MM.1S (cell line): ENCODE results near the gene FAM53A.

Experiments
- DNase-seq: peaks from one replicate; pipeline ENCODE4 v3.0.0-alpha.2; 2015
- H2AFZ ChIP-seq: fragments of 300-600 bp; sonication (generic); 2 replicates; pipeline ENCODE4 v1.6.0; 2016; ENCODE audit warnings: antibody characterized with exemption, low read length
- H3F3A ChIP-seq: fragments of 300-600 bp; sonication (generic); 2 replicates; pipeline ENCODE4 v1.6.1; 2016; ENCODE audit warnings: mild to moderate bottlenecking, antibody characterized with exemption, low read length, moderate library complexity, mixed read lengths; ENCODE audit not compliant: insufficient read depth
- H3K27ac ChIP-seq: fragments of 300-600 bp; sonication (generic); 2 replicates; pipeline ENCODE4 v1.5.1; 2016; ENCODE audit warnings: mild to moderate bottlenecking, low read length
- H3K27me3 ChIP-seq: fragments of 300-600 bp; sonication (generic); replicated peaks from 2 replicates; pipeline ENCODE4 v1.6.0; 2016; ENCODE audit warnings: low read length; ENCODE audit not compliant: insufficient read depth
- H3K36me3 ChIP-seq: fragments of 300-600 bp; sonication (generic); replicated peaks from 2 replicates; pipeline ENCODE4 v1.6.1; 2016; ENCODE audit warnings: mild to moderate bottlenecking, low read length, mixed read lengths; ENCODE audit not compliant: insufficient read depth
- H3K4me1 ChIP-seq: fragments of 300-600 bp; sonication (generic); 2 replicates; pipeline ENCODE4 v1.6.1; 2016; ENCODE audit warnings: low read length, mixed read lengths
- H3K4me2 ChIP-seq: fragments of 300-600 bp; sonication (generic); 2 replicates; pipeline ENCODE4 v1.6.0; 2016; ENCODE audit warnings: low read depth, low read length
- H3K4me3 ChIP-seq: fragments of 300-600 bp; sonication (generic); 2 replicates; pipeline ENCODE4 v1.5.1; 2016; ENCODE audit warnings: low read length, mixed read lengths
- H3K79me2 ChIP-seq: fragments of 300-600 bp; sonication (generic); 2 replicates; pipeline ENCODE4 v1.6.1; 2016; ENCODE audit warnings: mixed run types, low read length, mixed read lengths
- H3K9ac ChIP-seq: fragments of 300-600 bp; sonication (generic); 2 replicates; pipeline ENCODE4 v1.6.1; 2016; ENCODE audit warnings: low read length, mixed read lengths
- H3K9me2 ChIP-seq: fragments of 300-600 bp; sonication (generic); replicated peaks from 2 replicates; pipeline ENCODE4 v1.6.1; 2016; ENCODE audit warnings: mild to moderate bottlenecking, low read length, mixed read lengths; ENCODE audit not compliant: insufficient read depth
- H3K9me3 ChIP-seq: fragments of 300-600 bp; sonication (generic); replicated peaks from 2 replicates; pipeline ENCODE4 v1.6.1; 2016; ENCODE audit warnings: mild to moderate bottlenecking, low read length, mixed read lengths; ENCODE audit not compliant: insufficient read depth
- H4K20me1 ChIP-seq: fragments of 300-600 bp; sonication (generic); 2 replicates; pipeline ENCODE4 v1.6.1; 2016; ENCODE audit warnings: mild to moderate bottlenecking, low read length, moderate library complexity, mixed read lengths; ENCODE audit not compliant: insufficient read depth
- CTCF ChIP-seq: fragments of 300-600 bp; sonication (generic); IDR thresholded peaks from 2 replicates; pipeline ENCODE4 v1.5.1; 2016; ENCODE audit warnings: antibody characterized with exemption, low read length, mixed read lengths
- EZH2 ChIP-seq: fragments of 300-600 bp; sonication (generic); optimal IDR thresholded peaks from 2 replicates; pipeline ENCODE3; 2017; ENCODE audit warnings: low read depth, mild to moderate bottlenecking, antibody characterized with exemption, low read length, mixed read lengths
- EZH2phosphoT487 ChIP-seq: fragments of 300-600 bp; sonication (generic); IDR thresholded peaks from 2 replicates; pipeline ENCODE4 v1.6.1; 2018; ENCODE audit warnings: antibody characterized with exemption, low read length

FAM53A gene

GRCh38 chr4:1624519-1624910 is 59.6 kb downstream of the FAM53A start:
- Histone ChIP-seq H3K9ac (no peak overlapping the region), H3K36me3 (no peaks in the 10 kb centered on the region), H3K9me3 (no peaks in the 10 kb centered on the region), H4K20me1 (no peaks in the 10 kb centered on the region), H3K27me3 (no peaks in the 10 kb centered on the region; the same call in 1 of the 2 replicates), H2AFZ (no peak overlapping the region), H3K9me2 (no peaks in the 10 kb centered on the region), H3F3A (no peaks in the 10 kb centered on the region), H3K4me1 (no peaks in the 10 kb centered on the region), H3K4me2 (no peak overlapping the region), H3K27ac (no peak overlapping the region), H3K4me3 (no peak overlapping the region), H3K79me2 (no peaks in the 10 kb centered on the region)
- no peak for DNase-seq
- TF ChIP-seq CTCF (no peak), EZH2phosphoT487 (no peak), EZH2 (no peak)

GRCh38 chr4:1623821-1624518 is 60.1 kb downstream of the FAM53A start:
- Histone ChIP-seq H3K36me3 (no peaks in the 10 kb centered on the region), H3K4me2 (no peak overlapping the region), H2AFZ (no peak overlapping the region)

GRCh38 chr4:1623400-1623799 is 60.7 kb downstream of the FAM53A start:
- H3K9me3 ChIP-seq, result no peaks in the 10 kb centered on the region
- no peaks in the 10 kb centered on the region; the same call in 1 of the 2 replicates for H3K27me3 ChIP-seq
- no peaks in the 10 kb centered on the region for H3K4me1 ChIP-seq
- H2AFZ ChIP-seq, result no peak overlapping the region
- no peak overlapping the region for H3K4me3 ChIP-seq
- no peak overlapping the region for H3K27ac ChIP-seq
- TF ChIP-seq EZH2 (no peak), EZH2phosphoT487 (no peak), CTCF (no peak)
- DNase-seq, result no peak
- H4K20me1 ChIP-seq, result no peaks in the 10 kb centered on the region
- H3F3A ChIP-seq, result no peaks in the 10 kb centered on the region
- no peaks in the 10 kb centered on the region for H3K79me2 ChIP-seq
- H3K4me2 ChIP-seq, result no peak overlapping the region
- H3K9me2 ChIP-seq, result no peaks in the 10 kb centered on the region
- H3K9ac ChIP-seq, result no peak overlapping the region
- H3K36me3 ChIP-seq, result no peaks in the 10 kb centered on the region

More at GRCh38 chr4:1623821-1624518, 60.1 kb downstream of the FAM53A start:
- Histone ChIP-seq H3K9ac (no peak overlapping the region), H3K27ac (no peak overlapping the region), H3K4me1 (no peaks in the 10 kb centered on the region), H4K20me1 (no peaks in the 10 kb centered on the region), H3F3A (no peaks in the 10 kb centered on the region), H3K9me2 (no peaks in the 10 kb centered on the region), H3K9me3 (no peaks in the 10 kb centered on the region), H3K27me3 (no peaks in the 10 kb centered on the region; the same call in 1 of the 2 replicates), H3K4me3 (no peak overlapping the region), H3K79me2 (no peaks in the 10 kb centered on the region)
- TF ChIP-seq EZH2phosphoT487, result no peak
- no peak for TF ChIP-seq CTCF
- TF ChIP-seq EZH2, result no peak
- DNase-seq, result no peak
